ENCODE data around the gene THAP8. TPM values are rescaled to one million over a fixed set of nuclear protein-coding genes. Genes with fewer than 3 reads are reported as not detected.

The THAP8 gene
- total RNA-seq, 1 donor from 2014 or later: 9.4 TPM

DNA sequence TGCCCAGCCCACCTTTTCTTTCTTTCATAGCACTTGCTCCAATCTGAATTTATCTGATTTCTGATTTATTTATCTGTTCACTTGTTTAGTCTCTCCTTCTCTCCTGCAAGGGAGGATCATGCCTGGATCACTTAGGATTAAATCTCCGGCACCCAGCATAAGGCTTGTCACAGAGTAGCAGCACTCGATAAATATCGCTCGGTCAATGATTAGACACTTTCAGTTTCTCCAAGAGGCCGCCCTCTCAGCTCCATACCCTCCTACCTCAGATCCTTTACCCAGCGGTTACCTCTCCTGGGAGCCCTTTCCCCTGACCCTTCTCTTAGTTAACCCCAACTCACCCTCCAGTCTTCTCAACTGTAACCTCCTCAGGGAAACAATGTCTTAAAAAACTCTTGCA is 22.8 kb downstream of the THAP8 start:
- DNase-seq (ENCODE audit: low read depth, low spot score): no peak
- Mint-ChIP-seq H3K9me3 (no peaks in the 10 kb centered on the region), H3K27ac (ENCODE audit: unreplicated experiment) (no peak overlapping the region), H3K36me3 (ENCODE audit: low read depth) (peaks cover 7% of the 10 kb centered on the region), H3K27me3 (ENCODE audit: low read depth) (no peaks in the 10 kb centered on the region), H3K4me1 (peaks cover 15% of the 10 kb centered on the region), H3K4me3 (peak overlapping the region; percentile 68)
- no peak for TF ChIP-seq CTCF (conservative IDR thresholded peaks at IDR 0.05)

DNA sequence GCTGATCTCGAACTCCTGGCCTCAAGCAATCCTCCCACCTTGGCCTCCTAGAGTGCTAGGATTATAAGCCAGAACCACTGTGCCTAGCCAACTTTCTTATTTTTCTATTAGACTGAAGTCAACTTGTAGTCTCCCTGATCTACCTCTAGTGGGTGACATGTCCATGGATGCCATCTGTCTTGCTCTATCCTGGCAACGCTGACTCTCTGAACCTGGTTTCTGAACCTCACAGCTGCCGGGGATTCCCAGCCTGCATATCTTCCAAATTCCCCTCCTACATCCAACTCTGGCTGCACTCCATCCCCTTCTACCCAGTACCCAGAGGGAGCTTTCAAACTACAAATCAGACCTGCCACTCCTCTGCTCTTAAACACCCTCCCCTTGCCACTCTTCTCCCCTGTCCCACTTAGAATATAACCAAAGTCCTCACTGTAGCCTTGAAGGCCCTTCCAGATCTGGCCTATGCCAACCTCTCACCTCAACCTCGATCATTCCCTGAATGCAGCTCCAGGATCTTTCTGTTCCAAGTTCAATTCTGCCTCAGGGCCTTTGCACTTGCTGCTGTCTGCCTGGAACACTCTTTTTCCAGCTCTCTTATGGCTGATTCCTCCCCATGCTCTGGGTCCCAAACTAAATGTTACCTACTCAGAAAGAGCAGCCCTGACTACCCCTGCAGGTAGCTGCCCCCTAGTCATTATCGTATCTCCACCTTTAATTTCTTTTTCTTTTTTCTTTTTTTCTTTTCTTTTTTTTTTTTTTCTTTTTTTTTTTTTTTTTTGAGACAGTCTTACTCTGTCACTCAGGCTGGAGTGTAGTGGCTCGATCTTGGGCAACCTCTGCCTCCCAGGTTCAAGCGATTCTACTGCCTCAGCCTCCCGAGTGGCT is 23.6 kb downstream of the THAP8 start:
- Mint-ChIP-seq H3K27me3 (ENCODE audit: low read depth) (no peaks in the 10 kb centered on the region), H3K9me3 (no peaks in the 10 kb centered on the region), H3K4me1 (peaks cover 15% of the 10 kb centered on the region), H3K36me3 (ENCODE audit: low read depth) (peaks cover 7% of the 10 kb centered on the region), H3K27ac (ENCODE audit: unreplicated experiment) (no peak overlapping the region), H3K4me3 (peak overlapping the region; percentile 80)
- no peak for TF ChIP-seq CTCF (conservative IDR thresholded peaks at IDR 0.05)
- no peak for DNase-seq (ENCODE audit: low read depth, low spot score)

- no peak for DNase-seq (ENCODE audit: low read depth, low spot score)
- Mint-ChIP-seq H3K36me3 (ENCODE audit: low read depth) (peaks cover 7% of the 10 kb centered on the region), H3K27me3 (ENCODE audit: low read depth) (no peaks in the 10 kb centered on the region), H3K9me3 (no peaks in the 10 kb centered on the region), H3K27ac (ENCODE audit: unreplicated experiment) (peak overlapping the region; percentile 31), H3K4me3 (peak overlapping the region; percentile 58), H3K4me1 (peaks cover 9% of the 10 kb centered on the region)
- no peak for TF ChIP-seq CTCF (conservative IDR thresholded peaks at IDR 0.05)
Measured at GRCh38 chr19:36028313-36029041, 25.6 kb downstream of the THAP8 start.

DNA sequence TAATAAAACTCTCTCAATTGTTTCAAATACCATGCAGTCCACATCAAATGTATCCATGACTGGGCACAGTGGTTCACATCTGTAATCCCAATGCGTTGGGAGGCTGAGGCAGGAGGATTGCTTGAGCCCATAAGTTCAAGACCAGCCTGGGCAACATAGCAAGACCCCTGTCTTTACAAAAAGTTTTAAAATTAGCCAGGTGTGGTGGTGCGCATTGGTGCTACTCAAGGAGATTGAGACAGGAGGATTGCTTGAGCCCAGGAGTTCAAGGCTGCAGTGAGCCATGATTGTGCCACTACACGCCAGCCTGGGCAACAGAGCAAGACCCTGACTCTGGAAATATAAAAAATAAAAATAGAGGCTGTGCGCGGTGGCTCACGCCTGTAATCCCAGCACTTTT is 26.4 kb downstream of the THAP8 start:
- H3K9me3 Mint-ChIP-seq: no peaks in the 10 kb centered on the region
- H3K27me3 Mint-ChIP-seq (ENCODE audit: low read depth): no peaks in the 10 kb centered on the region
- H3K27ac Mint-ChIP-seq (ENCODE audit: unreplicated experiment): no peak overlapping the region
- peaks cover 4% of the 10 kb centered on the region for H3K4me1 Mint-ChIP-seq
- peaks cover 10% of the 10 kb centered on the region for H3K36me3 Mint-ChIP-seq (ENCODE audit: low read depth)
- DNase-seq (ENCODE audit: low read depth, low spot score): no peak
- TF ChIP-seq CTCF (conservative IDR thresholded peaks at IDR 0.05): no peak
- no peak overlapping the region for H3K4me3 Mint-ChIP-seq

- DNase-seq (ENCODE audit: low read depth, low spot score): no peak
- no peak for TF ChIP-seq CTCF (conservative IDR thresholded peaks at IDR 0.05)
- no peak overlapping the region for H3K27ac Mint-ChIP-seq (ENCODE audit: unreplicated experiment)
- peaks cover 10% of the 10 kb centered on the region for H3K36me3 Mint-ChIP-seq (ENCODE audit: low read depth)
- no peaks in the 10 kb centered on the region for H3K9me3 Mint-ChIP-seq
- H3K4me3 Mint-ChIP-seq: no peak overlapping the region
- H3K4me1 Mint-ChIP-seq: peaks cover 2% of the 10 kb centered on the region
- no peaks in the 10 kb centered on the region for H3K27me3 Mint-ChIP-seq (ENCODE audit: low read depth)
Measured at GRCh38 chr19:36026091-36026876, 27.8 kb downstream of the THAP8 start.

All from neural crest cell (in vitro differentiated cells).